Measurements from ENCODE around the gene ATP11B. TPM values are rescaled to one million over a fixed set of nuclear protein-coding genes. Genes with fewer than 3 reads are reported as not detected.

Gene ATP11B
- total and polyA plus RNA-seq, 9 of the 15 experiments (the other 6 are each of a cell fraction or from before 2014, with no cell fraction given) = 11.9 to 68.7 (median 41.8) TPM

GRCh38 chr3:182810574-182811268 is 17.4 kb downstream of the ATP11B start (continued):
- TF ChIP-seq RHOXF2B (CRISPR knock-in tag; conservative IDR thresholded peaks at IDR 0.05) = no peak
- peak; percentile 55 for TF ChIP-seq SMARCA4 (IDR thresholded peaks at IDR 0.05)

GRCh38 chr3:182811269-182811596 is 17.9 kb downstream of the ATP11B start:
- POLR2A ChIA-PET = interaction anchor here (0.7 to 1.4 kb wide), 3 partner anchors 10 to 17 kb away, joined by 3 to 4 read pairs (median 3); no protein-coding TSS in a partner anchor

More at GRCh38 chr3:182811269-182811596, 17.9 kb downstream of the ATP11B start:
- FAIRE-seq = no peak
- Histone ChIP-seq H3K27me3 (ENCODE audit: control insufficient read depth in 2 of 2, insufficient read depth in 2 of 2, low read length in 2 of 2) (no peaks in the 10 kb centered on the region), H3K4me3 (no peak overlapping the region), H3K9me3 (replicated peaks; ENCODE audit: control insufficient read depth, insufficient read depth, low read depth, low read length) (no peaks in the 10 kb centered on the region), H3K27ac (ENCODE audit: extremely low read depth, low read depth, low read length) (peak overlapping the region; percentile 7; the same call in 1 of the 3 replicates), H3K36me3 (ENCODE audit: control insufficient read depth, insufficient read depth, low read length) (no peaks in the 10 kb centered on the region; the same call in 2 of the 3 replicates), H3K4me2 (ENCODE audit: insufficient read depth, low read length) (no peak overlapping the region), H3K9ac (ENCODE audit: insufficient read depth in 1 of 2, low read depth in 2 of 2, low read length in 2 of 2) (no peak overlapping the region), H3K4me1 (replicated peaks in 1 of 2; ENCODE audit: control insufficient read depth in 2 of 2, insufficient read depth in 2 of 2, low read length in 2 of 2) (peaks cover 13 to 54% of the 10 kb centered on the region in 2 experiments), H3K79me2 (ENCODE audit: control insufficient read depth, insufficient read depth, low read length) (peaks cover 100% of the 10 kb centered on the region), H2AFZ (ENCODE audit: low read depth, low read length) (no peak overlapping the region), H3K9me1 (ENCODE audit: control insufficient read depth, insufficient read depth, low read length) (no peaks in the 10 kb centered on the region), H4K20me1 (replicated peaks; ENCODE audit: control insufficient read depth, insufficient read depth, low read length) (0 out of 2 replicates have a peak, but pooled peaks cover 3% of the 10 kb centered on the region)
- ATAC-seq = peak; percentile 5
- in situ Hi-C loops (cut with MboI) = no loop called here
- no TSS peak for BruUV-seq (replicated peaks)
- 73% methylated on average over 1 of the region's 1 CpG for WGBS (ENCODE audit: insufficient coverage, low coverage, missing lambda C conversion rate)
- CTCF ChIA-PET (ENCODE audit: low intra/inter-chr PET ratio) = interaction anchor here (0.6 kb wide), 1 partner anchor 967 kb away, joined by 3 read pairs; no protein-coding TSS in a partner anchor
- DNase-seq (ENCODE audit: extremely low read depth in 1 of 4, low spot score in 3 of 4) = no peak
- no peak for TF ChIP-seq CBX5 (IDR thresholded peaks at IDR 0.05; ENCODE audit: borderline replicate concordance, low read depth)
- no peak for TF ChIP-seq ZNF79 (CRISPR knock-in tag; IDR thresholded peaks at IDR 0.05; ENCODE audit: low read depth)
- peak; percentile 7; the same call in 1 of the 2 replicates for TF ChIP-seq ATF3 (IDR thresholded peaks at IDR 0.05)
- no peak for TF ChIP-seq ATF3 (CRISPR knock-in tag; conservative IDR thresholded peaks at IDR 0.05)
- no peak for TF ChIP-seq FOXA1 (IDR thresholded peaks at IDR 0.05; ENCODE audit: borderline replicate concordance)
- no peak for TF ChIP-seq ZNF41 (CRISPR knock-in tag; conservative IDR thresholded peaks at IDR 0.05)
- intact Hi-C loops (cut with micrococcal nuclease) = no loop called here
